HG02678 (cell line): Measurements from ENCODE around the gene EFTUD2.

Experiments used
- ATAC-seq: cut with Tn5 transposase; IDR thresholded peaks from one replicate; pipeline ENCODE4 v1.9.1; 2021; ENCODE audit warnings: mild to moderate bottlenecking, moderate library complexity; ENCODE audit not compliant: unreplicated experiment

Gene EFTUD2

GRCh38 chr17:44889003-44889402 lies 10.2 kb downstream of the EFTUD2 start:
- no peak for ATAC-seq

- no peak for ATAC-seq
These were observed 11.0 kb downstream of the EFTUD2 start for GRCh38 chr17:44887971-44888954.

- ATAC-seq, result no peak
These were observed 12.2 kb downstream of the EFTUD2 start for GRCh38 chr17:44887016-44887415.

GRCh38 chr17:44884941-44885340 lies 14.3 kb downstream of the EFTUD2 start:
- no peak for ATAC-seq

DNA sequence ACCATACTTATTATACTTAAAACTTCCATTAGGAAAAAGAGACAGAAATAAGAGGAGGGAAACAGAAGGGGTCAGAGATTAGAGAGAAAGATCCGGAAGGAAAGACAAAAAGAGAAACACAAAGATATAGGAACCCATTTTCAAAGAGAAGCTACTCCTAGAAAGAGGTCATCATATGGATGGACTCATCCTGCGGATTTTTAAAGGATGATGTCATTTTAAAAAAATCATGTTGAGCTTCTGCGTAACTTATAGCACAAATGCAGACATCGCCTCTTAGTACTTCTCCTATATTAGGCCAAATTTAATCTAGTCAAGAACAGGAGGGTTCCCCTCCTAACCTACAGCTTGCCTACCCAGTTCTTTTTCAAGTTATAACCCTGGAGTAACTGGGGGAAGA lies 18.1 kb downstream of the EFTUD2 start:
- ATAC-seq, result no peak

DNA sequence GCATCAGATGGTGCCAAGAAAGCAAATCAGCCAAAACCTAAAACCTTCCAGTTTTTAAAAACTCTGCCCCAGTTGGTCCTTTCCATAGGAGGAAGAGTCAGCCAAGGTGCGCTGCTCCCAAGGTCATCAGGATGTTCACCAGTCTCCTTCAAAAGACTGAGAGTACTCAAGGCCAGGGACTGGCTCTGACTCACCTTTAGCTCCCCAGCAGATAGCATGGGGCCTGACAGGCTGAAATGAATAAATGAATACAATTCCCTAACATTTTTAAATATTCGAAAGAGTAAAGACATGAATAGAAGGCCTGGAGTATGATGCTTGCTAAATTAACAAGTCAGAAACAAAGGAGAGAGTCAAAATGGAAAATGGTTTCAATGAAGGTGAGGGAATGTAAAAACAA lies 19.2 kb downstream of the EFTUD2 start:
- ATAC-seq, result no peak

GRCh38 chr17:44879376-44879775 lies 19.9 kb downstream of the EFTUD2 start:
- ATAC-seq, result no peak

GRCh38 chr17:44878627-44879221 lies 20.5 kb downstream of the EFTUD2 start:
- ATAC-seq, result no peak

- no peak for ATAC-seq
These were observed 22.1 kb downstream of the EFTUD2 start for GRCh38 chr17:44877121-44877520.

GRCh38 chr17:44875761-44876160 lies 23.5 kb downstream of the EFTUD2 start:
- ATAC-seq, result no peak

DNA sequence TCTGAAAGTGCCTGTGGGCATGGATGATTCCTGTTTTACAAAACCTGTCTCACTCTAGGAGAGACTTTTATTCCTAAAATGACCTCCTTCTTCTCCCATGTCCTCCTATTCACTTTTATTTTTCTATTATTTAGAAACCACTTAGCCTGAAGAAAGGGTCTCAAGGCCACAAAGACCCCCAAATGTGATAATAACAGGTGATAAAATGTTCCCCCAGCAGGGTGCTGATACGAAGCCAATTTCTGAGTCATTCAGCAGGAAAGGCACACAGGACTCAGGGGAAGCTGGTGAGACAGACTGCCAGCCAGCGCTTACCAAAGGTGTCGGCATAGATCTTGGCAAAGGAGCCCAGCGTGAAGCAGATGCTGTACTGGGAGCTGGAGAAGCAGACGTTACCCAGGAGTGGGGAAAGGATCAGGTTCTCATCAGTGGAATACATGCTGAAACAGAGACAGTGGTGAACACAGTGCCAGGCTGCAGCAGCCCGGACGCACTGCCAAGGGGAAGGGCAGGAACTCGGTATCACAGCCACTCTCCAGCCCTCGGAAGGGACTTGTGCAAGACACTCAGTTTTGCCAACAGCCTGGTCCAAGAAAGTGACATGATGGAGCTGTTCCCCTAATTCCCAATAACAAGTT lies 27.0 kb downstream of the EFTUD2 start:
- ATAC-seq, result no peak

DNA sequence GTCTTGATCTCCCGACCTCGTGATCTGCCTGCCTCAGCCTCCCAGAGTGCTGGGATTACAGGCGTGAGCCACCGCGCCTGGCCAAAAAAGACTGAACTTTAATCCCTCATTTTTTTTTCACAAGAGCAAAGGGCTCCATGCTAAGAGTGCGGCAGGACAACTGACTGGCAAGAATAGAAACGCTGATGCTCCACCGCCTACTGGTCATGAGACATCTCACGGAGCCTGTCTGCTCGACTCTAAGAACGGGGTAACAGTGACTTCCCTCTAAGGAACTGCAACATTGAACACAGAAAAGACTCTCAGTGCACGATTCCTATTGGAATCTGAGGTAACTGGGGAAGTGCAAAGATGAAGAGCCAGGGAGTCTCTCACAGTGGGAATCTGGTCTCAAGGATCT lies 27.7 kb downstream of the EFTUD2 start:
- ATAC-seq, result no peak

- no peak for ATAC-seq
These were observed 31.4 kb downstream of the EFTUD2 start for GRCh38 chr17:44867841-44868240.

DNA sequence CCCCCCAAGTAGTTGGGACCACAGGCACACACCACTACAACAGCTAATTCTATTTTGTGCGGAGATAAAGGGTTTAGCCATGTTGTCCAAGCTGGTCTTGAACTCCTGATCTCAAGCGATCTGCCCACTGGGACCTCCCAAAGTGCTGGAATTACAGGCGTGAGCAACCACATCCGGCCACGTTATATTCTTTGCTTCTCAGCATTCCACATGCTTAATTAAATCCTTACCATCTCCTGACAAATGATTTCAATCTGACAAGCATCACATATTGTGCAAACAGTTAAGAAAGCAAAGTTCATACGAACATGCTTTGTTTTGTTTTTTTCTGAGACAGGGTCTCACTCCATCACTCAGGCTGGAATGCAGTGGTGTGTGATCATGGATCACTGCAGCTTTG lies 33.3 kb downstream of the EFTUD2 start:
- no peak for ATAC-seq

- no peak for ATAC-seq
These were observed 34.0 kb downstream of the EFTUD2 start for GRCh38 chr17:44865231-44865660.

GRCh38 chr17:44864831-44865230 lies 34.4 kb downstream of the EFTUD2 start:
- ATAC-seq, result no peak

DNA sequence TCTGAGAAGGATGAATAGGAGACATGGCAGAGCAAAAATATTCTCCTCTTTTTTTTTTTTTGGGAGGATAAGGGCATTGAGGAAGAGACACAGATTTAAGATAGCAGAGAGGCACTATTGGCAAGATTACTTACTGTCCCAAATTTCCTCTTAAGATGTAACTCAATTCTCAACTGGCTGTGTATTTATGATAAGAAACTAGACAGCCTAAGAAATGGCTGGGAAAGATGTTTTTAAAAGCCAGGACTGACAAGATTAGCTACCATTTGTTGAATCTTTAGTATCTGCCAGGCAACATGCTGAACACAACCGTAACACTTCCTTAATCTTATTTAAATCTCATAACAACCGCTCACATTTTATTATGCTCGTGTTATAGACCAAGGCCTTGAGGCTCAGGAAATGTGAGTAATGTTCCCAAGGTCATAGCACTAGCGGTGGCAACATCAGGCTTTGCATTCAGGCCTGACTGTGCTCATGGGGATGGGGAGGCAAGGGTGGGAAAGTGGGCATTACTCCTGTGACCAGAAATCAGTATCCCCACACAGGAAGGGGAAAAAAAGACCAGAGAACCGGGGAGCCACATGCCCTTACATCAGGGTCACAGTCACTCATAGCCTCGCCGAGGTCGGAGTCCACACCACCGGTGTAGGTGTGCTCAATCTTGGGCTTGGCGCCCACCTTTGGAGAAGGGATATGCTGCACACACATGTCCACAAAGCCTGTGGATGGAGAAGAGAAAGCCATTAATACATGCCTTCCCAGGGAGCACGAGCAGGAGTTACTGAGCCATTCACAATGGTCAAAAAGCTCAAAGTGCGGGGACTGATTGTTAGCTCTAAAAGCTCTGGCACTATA lies 36.0 kb downstream of the EFTUD2 start:
- no peak for ATAC-seq

- ATAC-seq, result no peak
These were observed 36.8 kb downstream of the EFTUD2 start for GRCh38 chr17:44862278-44862914.

DNA sequence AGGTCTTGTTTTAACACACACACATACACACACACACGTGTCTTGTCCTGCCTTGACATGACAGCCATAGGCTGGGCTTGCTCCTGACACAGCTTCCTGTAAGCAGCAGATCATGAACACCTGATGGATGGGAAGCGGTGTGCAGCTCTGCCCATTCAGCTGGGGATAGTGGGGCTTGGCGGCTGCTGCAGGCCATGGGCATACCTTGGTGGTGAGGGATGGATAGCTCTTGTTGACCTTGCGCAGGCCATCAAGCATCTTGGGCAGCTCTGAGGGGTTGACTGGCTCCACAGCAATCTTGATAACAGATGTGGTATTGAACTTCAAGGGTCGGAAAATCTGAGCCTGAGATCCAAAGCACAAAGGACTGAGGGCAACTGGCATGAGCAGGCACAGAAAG lies 39.5 kb downstream of the EFTUD2 start:
- no peak for ATAC-seq

GRCh38 chr17:44854192-44854591 lies 45.1 kb downstream of the EFTUD2 start:
- no peak for ATAC-seq
